Small intestine (tissue), 7 donors: ENCODE data around the gene CD1B. TPM values are rescaled to one million over a fixed set of nuclear protein-coding genes. Genes with fewer than 3 reads are reported as not detected.
"Not testable (repeated sequence)": the region's sequence is repeated elsewhere in the genome, so short reads cannot be mapped to it uniquely, and the experiment has no call there.

Experiments used
- DNase-seq, 2 donors: peaks; one replicate each; pipeline versions ENCODE4 v3.0.0 to v3.0.0-alpha.2; 2013
- FAIRE-seq: peaks from 2 replicates; lab custom pipeline; 2012; peaks lifted over from hg19 to GRCh38; lab: Jason Lieb, UNC
- H3K27ac ChIP-seq, 3 donors: one replicate each; pipeline ENCODE4 v1.5.1; 2013; ENCODE audit warnings: low read length in 2 of 3, mild to moderate bottlenecking in 2 of 3, control low read depth in 1 of 3, inconsistent platforms in 1 of 3, low read depth in 1 of 3, moderate library complexity in 1 of 3
- H3K27me3 ChIP-seq, 3 donors: one replicate each; pipeline ENCODE4 v1.6.1; 2013; ENCODE audit warnings: low read length in 3 of 3, inconsistent platforms in 1 of 3; ENCODE audit not compliant: control insufficient read depth in 3 of 3, insufficient read depth in 3 of 3
- H3K36me3 ChIP-seq, 3 donors: one replicate each; pipeline ENCODE4 v1.6.1; 2013; ENCODE audit warnings: low read length in 3 of 3, inconsistent platforms in 1 of 3, low read depth in 1 of 3, mild to moderate bottlenecking in 1 of 3, moderate library complexity in 1 of 3; ENCODE audit not compliant: control insufficient read depth in 3 of 3, insufficient read depth in 2 of 3
- H3K4me1 ChIP-seq, 3 donors: one replicate each; pipeline ENCODE4 v1.6.1; 2013; ENCODE audit warnings: low read length in 2 of 3, inconsistent platforms in 1 of 3, low read depth in 1 of 3, mild to moderate bottlenecking in 1 of 3, moderate library complexity in 1 of 3; ENCODE audit not compliant: control insufficient read depth in 3 of 3, insufficient read depth in 2 of 3
- H3K4me3 ChIP-seq, 3 donors: one replicate each; pipeline ENCODE4 v1.5.1; 2013; ENCODE audit warnings: low read length in 3 of 3, control low read depth in 1 of 3, inconsistent platforms in 1 of 3, low read depth in 1 of 3, mild to moderate bottlenecking in 1 of 3, moderate library complexity in 1 of 3
- H3K9me3 ChIP-seq, 2 donors: one replicate each; pipeline ENCODE4 v1.6.1; 2013; ENCODE audit warnings: low read depth in 1 of 2, low read length in 1 of 2; ENCODE audit not compliant: control insufficient read depth in 2 of 2, insufficient read depth in 1 of 2
- WGBS, 3 donors: extraction: QIAGEN DNeasy Blood & Tissue Kit; methylation state at CpG; one replicate each; pipeline ENCODE4 v1.1.7; 2013; 5-methylcytosine and 5-hydroxymethylcytosine counted together
- polyA plus RNA-seq, 4 donors: library from polyadenylated mRNA; stranded (reverse) in 3 of 4; unstranded in 1 of 4; fragments of 200-250 nt in 3 of 4; fragments of 120-200 nt in 1 of 4; gene quantifications; one replicate each; pipeline versions ENCODE4 v1.2.1 to v1.2.3, GENCODE V29; 2013
- donor health status: healthy with polysubstance abuse.
- donor health status: control.
- donor health status: control.
- donor health status: Bipolar disorder and iron deficiency.
- donor health status: healthy.

The CD1B gene
- polyA plus RNA-seq, 4 donors: not detected

GRCh38 chr1:158356616-158357015 lies 25.3 kb upstream of the CD1B start:
- DNase-seq (no peak), FAIRE-seq (no peak)
- H3K36me3 ChIP-seq: no peaks in the 10 kb centered on the region
- WGBS, 3 donors: 64 to 76% (median 73%) methylated on average over 3 of the region's 3 CpGs
- H3K27ac ChIP-seq: no peak overlapping the region
- H3K27me3 ChIP-seq: peaks cover 0 to 3% (median 0%) of the 10 kb centered on the region in 3 donors
- no peak overlapping the region for H3K4me3 ChIP-seq
- no peaks in the 10 kb centered on the region for H3K9me3 ChIP-seq
- no peaks in the 10 kb centered on the region for H3K4me1 ChIP-seq

DNA sequence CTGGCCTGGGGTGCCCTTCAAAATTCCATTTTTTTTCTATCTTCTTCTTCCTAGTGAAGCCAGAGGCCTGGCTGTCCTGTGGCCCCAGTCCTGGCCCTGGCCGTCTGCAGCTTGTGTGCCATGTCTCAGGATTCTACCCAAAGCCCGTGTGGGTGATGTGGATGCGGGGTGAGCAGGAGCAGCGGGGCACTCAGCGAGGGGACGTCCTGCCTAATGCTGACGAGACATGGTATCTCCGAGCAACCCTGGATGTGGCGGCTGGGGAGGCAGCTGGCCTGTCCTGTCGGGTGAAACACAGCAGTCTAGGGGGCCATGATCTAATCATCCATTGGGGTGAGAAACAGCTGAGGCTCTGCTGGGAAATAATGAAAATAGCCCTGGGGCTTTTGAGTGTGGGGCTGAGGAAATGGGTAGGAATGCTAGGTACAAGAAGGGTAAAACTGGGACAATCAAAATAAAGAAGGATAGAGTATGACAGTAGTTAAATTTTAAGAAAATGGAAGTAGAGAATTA lies 24.5 kb upstream of the CD1B start:
- WGBS, 3 donors: 86 to 88% (median 87%) methylated on average over 10 of the region's 10 CpGs
- no peaks in the 10 kb centered on the region for H3K36me3 ChIP-seq
- H3K9me3 ChIP-seq: no peaks in the 10 kb centered on the region
- no peak overlapping the region for H3K27ac ChIP-seq
- H3K4me1 ChIP-seq: no peaks in the 10 kb centered on the region
- FAIRE-seq (no peak), DNase-seq (no peak)
- no peak overlapping the region for H3K4me3 ChIP-seq
- H3K27me3 ChIP-seq: peaks cover 0 to 3% (median 0%) of the 10 kb centered on the region in 3 donors

DNA sequence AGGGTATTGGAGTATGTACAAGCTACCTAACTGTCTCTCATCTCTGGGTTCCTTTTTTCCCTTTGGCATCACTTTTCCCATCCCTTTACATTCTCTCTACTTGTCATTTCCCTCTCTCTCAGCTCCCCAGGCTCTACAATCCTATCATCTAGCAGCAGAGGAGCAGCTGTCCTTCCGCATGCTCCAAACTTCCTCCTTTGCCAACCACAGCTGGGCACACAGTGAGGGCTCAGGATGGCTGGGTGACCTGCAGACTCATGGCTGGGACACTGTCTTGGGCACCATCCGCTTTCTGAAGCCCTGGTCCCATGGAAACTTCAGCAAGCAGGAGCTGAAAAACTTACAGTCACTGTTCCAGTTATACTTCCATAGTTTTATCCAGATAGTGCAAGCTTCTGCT lies 22.9 kb upstream of the CD1B start:
- H3K4me1 ChIP-seq: no peaks in the 10 kb centered on the region
- no peak overlapping the region for H3K27ac ChIP-seq
- H3K36me3 ChIP-seq: no peaks in the 10 kb centered on the region
- FAIRE-seq: no peak
- WGBS, 3 donors: 62 to 78% (median 71%) methylated on average over 2 of the region's 2 CpGs
- H3K9me3 ChIP-seq: no peaks in the 10 kb centered on the region
- no peak for DNase-seq
- no peak overlapping the region for H3K4me3 ChIP-seq
- H3K27me3 ChIP-seq: peaks cover 0 to under 1% (median 0%) of the 10 kb centered on the region in 3 donors

DNA sequence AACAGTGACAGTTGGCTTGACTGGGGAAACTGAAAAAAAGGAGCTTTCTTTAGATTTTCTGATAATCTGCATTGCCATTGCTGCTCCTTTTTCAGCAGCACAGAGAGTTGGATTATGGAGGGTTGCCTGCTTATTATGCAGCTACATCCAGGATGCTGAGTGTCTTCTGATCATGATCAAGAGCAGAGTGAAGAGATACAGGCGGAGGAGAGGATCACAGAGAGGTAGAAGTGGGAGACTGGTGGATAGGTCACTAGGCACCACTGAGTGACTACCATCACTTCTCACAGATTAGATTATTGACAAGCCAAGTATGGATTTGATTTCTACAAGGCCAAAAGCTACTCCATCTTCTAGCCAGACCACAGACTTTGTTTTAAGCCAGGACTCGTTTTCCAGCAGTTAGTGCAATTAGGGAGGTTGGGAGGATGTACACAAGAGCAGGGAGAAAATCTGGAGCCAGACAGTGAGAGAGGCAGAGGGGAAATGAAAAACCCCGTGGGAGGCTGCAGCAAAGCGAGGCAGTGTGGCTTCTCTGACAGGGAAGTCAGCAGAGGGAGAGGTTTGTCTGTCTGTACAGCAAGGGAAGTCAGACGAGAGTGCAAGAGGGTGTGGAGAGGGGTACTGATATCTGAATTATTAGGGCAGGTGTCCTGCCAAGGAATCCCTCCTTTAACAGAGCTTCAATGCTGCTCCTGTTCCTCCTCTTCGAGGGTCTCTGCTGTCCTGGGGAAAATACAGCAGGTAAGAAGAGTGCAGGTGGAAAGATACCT lies 22.2 kb upstream of the CD1B start, which contains the start of gene CD1E:
TSS of gene CD1E (plus strand) at position 592 of the 773 bp plus-strand sequence. CDS start at position 687, 95 bp downstream.
- DNase-seq (no peak), FAIRE-seq (no peak)
- 29 to 41% (median 32%) methylated on average over 6 of the region's 6 CpGs for WGBS, 3 donors
- Histone ChIP-seq H3K4me3 (no peak within 1 kb of the TSS), H3K9me3 (no peaks in the 10 kb centered on the region), H3K36me3 (no peaks in the 10 kb centered on the region), H3K27ac (no peak within 1 kb of the TSS), H3K4me1 (no peaks in the 10 kb centered on the region), H3K27me3 (no peaks in the 10 kb centered on the region)

GRCh38 chr1:158348946-158349345 lies 17.6 kb upstream of the CD1B start:
- not testable (repeated sequence) for H3K27ac ChIP-seq, H3K36me3 ChIP-seq, FAIRE-seq, DNase-seq, H3K4me1 ChIP-seq, H3K4me3 ChIP-seq, H3K9me3 ChIP-seq, H3K27me3 ChIP-seq
- WGBS, 3 donors: 95 to 96% (median 96%) methylated on average over 20 to 24 of the region's 24 CpGs

- not testable (repeated sequence) for DNase-seq, H3K36me3 ChIP-seq, FAIRE-seq, H3K4me3 ChIP-seq, H3K27me3 ChIP-seq, H3K9me3 ChIP-seq, H3K4me1 ChIP-seq, H3K27ac ChIP-seq
- 49 to 61% (median 51%) methylated on average over 6 to 7 of the region's 7 CpGs for WGBS, 3 donors
These were observed 5.1 kb upstream of the CD1B start for GRCh38 chr1:158336413-158336812.

DNA sequence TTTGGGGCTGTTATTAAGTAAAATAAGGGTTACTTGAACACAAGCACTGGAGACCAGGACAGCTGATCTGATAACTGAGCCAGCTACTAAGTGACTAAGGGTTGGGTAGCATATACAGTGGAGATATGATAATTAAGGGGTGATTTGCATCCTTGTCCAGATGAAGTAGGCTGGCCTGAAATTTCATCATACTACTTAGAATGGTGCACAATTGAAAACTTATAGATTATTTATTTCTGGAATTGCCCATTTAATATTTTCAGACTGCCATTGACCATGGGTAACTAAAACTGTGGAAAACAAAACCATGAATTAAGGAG lies 3.8 kb upstream of the CD1B start:
- H3K9me3 ChIP-seq: no peaks in the 10 kb centered on the region
- no peak overlapping the region for H3K27ac ChIP-seq
- H3K4me1 ChIP-seq: no peaks in the 10 kb centered on the region
- no peak overlapping the region for H3K4me3 ChIP-seq
- FAIRE-seq (no peak), DNase-seq (no peak)
- H3K36me3 ChIP-seq: no peaks in the 10 kb centered on the region
- no peaks in the 10 kb centered on the region for H3K27me3 ChIP-seq

- DNase-seq (no peak), FAIRE-seq (no peak)
- no peaks in the 10 kb centered on the region for H3K4me1 ChIP-seq
- no peak overlapping the region for H3K27ac ChIP-seq
- H3K9me3 ChIP-seq: no peaks in the 10 kb centered on the region
- H3K27me3 ChIP-seq: no peaks in the 10 kb centered on the region
- no peak overlapping the region for H3K4me3 ChIP-seq
- WGBS, 3 donors: 35 to 63% (median 37%) methylated on average over 2 of the region's 2 CpGs
- H3K36me3 ChIP-seq: no peaks in the 10 kb centered on the region
These were observed 3.3 kb upstream of the CD1B start for GRCh38 chr1:158334526-158335212.
